Effector memory CD4-positive, alpha-beta T cell (primary cell): Measurements from ENCODE around the gene KCNE4.

Experiments used
- DNase-seq, 3 donors: peaks; one replicate each; pipeline ENCODE4 v3.0.0-alpha.2; 2020
- H3K27ac ChIP-seq: 2 replicates; pipeline ENCODE4 v1.7.0; 2013; ENCODE audit warnings: mild to moderate bottlenecking, low read length, moderate library complexity; ENCODE audit not compliant: insufficient read depth, poor library complexity, severe bottlenecking
- H3K27me3 ChIP-seq: replicated peaks from 2 replicates; pipeline ENCODE4 v1.7.0; 2013; ENCODE audit warnings: mild to moderate bottlenecking, low read length; ENCODE audit not compliant: insufficient read depth, control insufficient read depth, poor library complexity, severe bottlenecking
- H3K36me3 ChIP-seq: 2 replicates; pipeline ENCODE4 v1.7.0; 2013; ENCODE audit warnings: mild to moderate bottlenecking, low read length, moderate library complexity; ENCODE audit not compliant: control insufficient read depth, insufficient read depth
- H3K4me1 ChIP-seq: 2 replicates; pipeline ENCODE4 v1.7.0; 2013; ENCODE audit warnings: low read length, mild to moderate bottlenecking; ENCODE audit not compliant: control insufficient read depth, insufficient read depth, poor library complexity, severe bottlenecking
- H3K4me3 ChIP-seq: 2 replicates; pipeline ENCODE4 v1.7.0; 2013; ENCODE audit warnings: low read length, low read depth, mild to moderate bottlenecking; ENCODE audit not compliant: insufficient read depth, poor library complexity, severe bottlenecking
- H3K9me3 ChIP-seq: 2 replicates; pipeline ENCODE4 v1.7.0; 2013; ENCODE audit warnings: mild to moderate bottlenecking, low read length, moderate library complexity; ENCODE audit not compliant: control insufficient read depth

The KCNE4 gene

GRCh38 chr2:223020971-223021675, 30.9 kb upstream of the KCNE4 start:
- DNase-seq = no peak
- Histone ChIP-seq H3K27me3 (no peaks in the 10 kb centered on the region), H3K9me3 (no peaks in the 10 kb centered on the region), H3K27ac (no peak overlapping the region), H3K4me3 (no peak overlapping the region), H3K4me1 (no peaks in the 10 kb centered on the region), H3K36me3 (no peaks in the 10 kb centered on the region)

GRCh38 chr2:223026357-223027110, 25.5 kb upstream of the KCNE4 start:
- H3K4me1 ChIP-seq = no peaks in the 10 kb centered on the region
- H3K27ac ChIP-seq = no peak overlapping the region
- DNase-seq = no peak
- H3K36me3 ChIP-seq = no peaks in the 10 kb centered on the region
- H3K9me3 ChIP-seq = no peaks in the 10 kb centered on the region
- H3K27me3 ChIP-seq = no peaks in the 10 kb centered on the region
- no peak overlapping the region for H3K4me3 ChIP-seq

GRCh38 chr2:223027442-223027841, 24.5 kb upstream of the KCNE4 start:
- H3K4me3 ChIP-seq = no peak overlapping the region
- DNase-seq = no peak
- H3K4me1 ChIP-seq = no peaks in the 10 kb centered on the region
- no peaks in the 10 kb centered on the region for H3K9me3 ChIP-seq
- H3K27me3 ChIP-seq = no peaks in the 10 kb centered on the region
- H3K27ac ChIP-seq = no peak overlapping the region
- no peaks in the 10 kb centered on the region for H3K36me3 ChIP-seq

GRCh38 chr2:223029287-223029686, 22.7 kb upstream of the KCNE4 start:
- Histone ChIP-seq H3K36me3 (no peaks in the 10 kb centered on the region), H3K4me3 (no peak overlapping the region), H3K4me1 (no peaks in the 10 kb centered on the region), H3K27me3 (no peaks in the 10 kb centered on the region), H3K27ac (no peak overlapping the region), H3K9me3 (no peaks in the 10 kb centered on the region)
- DNase-seq = no peak

- no peaks in the 10 kb centered on the region for H3K36me3 ChIP-seq
- no peak for DNase-seq
- H3K9me3 ChIP-seq = no peaks in the 10 kb centered on the region
- H3K27ac ChIP-seq = no peak overlapping the region
- no peaks in the 10 kb centered on the region for H3K4me1 ChIP-seq
- H3K27me3 ChIP-seq = no peaks in the 10 kb centered on the region
- H3K4me3 ChIP-seq = no peak overlapping the region
Measured at GRCh38 chr2:223032187-223033142, 19.5 kb upstream of the KCNE4 start.

- DNase-seq = no peak
- H3K36me3 ChIP-seq = no peaks in the 10 kb centered on the region
- H3K27me3 ChIP-seq = no peaks in the 10 kb centered on the region
Measured at GRCh38 chr2:223034221-223034975, 17.6 kb upstream of the KCNE4 start.

GRCh38 chr2:223036790-223037444, 15.1 kb upstream of the KCNE4 start:
- Histone ChIP-seq H3K27ac (no peak overlapping the region), H3K4me1 (no peaks in the 10 kb centered on the region), H3K36me3 (no peaks in the 10 kb centered on the region), H3K9me3 (no peaks in the 10 kb centered on the region), H3K4me3 (no peak overlapping the region), H3K27me3 (no peaks in the 10 kb centered on the region)
- DNase-seq = no peak

More at GRCh38 chr2:223034221-223034975, 17.6 kb upstream of the KCNE4 start:
- no peaks in the 10 kb centered on the region for H3K9me3 ChIP-seq
- H3K4me3 ChIP-seq = no peak overlapping the region
- H3K4me1 ChIP-seq = no peaks in the 10 kb centered on the region
- H3K27ac ChIP-seq = no peak overlapping the region

- no peaks in the 10 kb centered on the region for H3K36me3 ChIP-seq
- no peak overlapping the region for H3K27ac ChIP-seq
- no peaks in the 10 kb centered on the region for H3K4me1 ChIP-seq
- no peak overlapping the region for H3K4me3 ChIP-seq
- DNase-seq = no peak
- no peaks in the 10 kb centered on the region for H3K27me3 ChIP-seq
- no peaks in the 10 kb centered on the region for H3K9me3 ChIP-seq
Measured at GRCh38 chr2:223037445-223037800, 14.6 kb upstream of the KCNE4 start.

- Histone ChIP-seq H3K4me3 (no peak overlapping the region), H3K27ac (no peak overlapping the region), H3K9me3 (no peaks in the 10 kb centered on the region), H3K36me3 (no peaks in the 10 kb centered on the region), H3K4me1 (no peaks in the 10 kb centered on the region), H3K27me3 (no peaks in the 10 kb centered on the region)
- DNase-seq = no peak
Measured at GRCh38 chr2:223039618-223040017, 12.4 kb upstream of the KCNE4 start.
